ENCODE results near the gene B3GALNT2.

DNA sequence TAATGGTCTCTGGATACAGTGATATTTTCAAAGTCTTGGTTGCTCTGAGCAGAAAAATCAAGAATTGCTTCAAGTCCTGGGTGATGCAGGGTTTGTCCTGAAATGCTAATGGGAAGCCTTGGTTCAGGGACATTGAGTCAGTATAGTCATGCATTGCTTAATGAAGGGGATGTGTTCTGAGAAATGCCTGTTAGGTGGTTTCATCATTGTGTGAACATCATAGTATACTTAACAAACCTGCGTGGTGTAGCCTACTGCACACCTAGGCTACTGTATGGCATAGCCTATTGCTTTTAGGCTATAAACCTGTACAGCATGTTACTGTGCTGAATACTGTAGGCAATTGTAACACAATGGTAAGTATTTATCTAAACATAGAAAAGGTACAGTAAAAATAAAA lies 100.7 kb downstream of the B3GALNT2 start:
- TF ChIP-seq, protein P1, sequence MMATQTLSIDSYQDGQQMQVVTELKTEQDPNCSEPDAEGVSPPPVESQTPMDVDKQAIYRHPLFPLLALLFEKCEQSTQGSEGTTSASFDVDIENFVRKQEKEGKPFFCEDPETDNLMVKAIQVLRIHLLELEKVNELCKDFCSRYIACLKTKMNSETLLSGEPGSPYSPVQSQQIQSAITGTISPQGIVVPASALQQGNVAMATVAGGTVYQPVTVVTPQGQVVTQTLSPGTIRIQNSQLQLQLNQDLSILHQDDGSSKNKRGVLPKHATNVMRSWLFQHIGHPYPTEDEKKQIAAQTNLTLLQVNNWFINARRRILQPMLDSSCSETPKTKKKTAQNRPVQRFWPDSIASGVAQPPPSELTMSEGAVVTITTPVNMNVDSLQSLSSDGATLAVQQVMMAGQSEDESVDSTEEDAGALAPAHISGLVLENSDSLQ (IDR thresholded peaks at IDR 0.05) = no peak
- TF ChIP-seq FOXA1 (IDR thresholded peaks at IDR 0.05) (no peak), FOXM1 (IDR thresholded peaks at IDR 0.05; ENCODE audit: borderline replicate concordance) (no peak), FOXK2 (IDR thresholded peaks at IDR 0.05) (no peak), ELF4 (IDR thresholded peaks at IDR 0.05) (no peak), SUZ12 (IDR thresholded peaks at IDR 0.05) (no peak), SP1 (IDR thresholded peaks at IDR 0.05) (no peak), NFRKB (IDR thresholded peaks at IDR 0.05) (no peak), TARDBP (IDR thresholded peaks at IDR 0.05) (no peak), ZNF384 (IDR thresholded peaks at IDR 0.05) (no peak), ARNT (IDR thresholded peaks at IDR 0.05) (no peak), BHLHE40 (IDR thresholded peaks at IDR 0.05; ENCODE audit: borderline replicate concordance) (no peak), L3MBTL2 (conservative IDR thresholded peaks at IDR 0.05) (no peak)

All from HEK293T (cell line).